ENCODE data around the gene ICE2.

The ICE2 gene

GRCh38 chr15:60493166-60493565 is 14.2 kb upstream of the ICE2 start:
- no peak for DNase-seq

- DNase-seq = no peak
Measured at GRCh38 chr15:60486742-60487141, 7.8 kb upstream of the ICE2 start.

GRCh38 chr15:60485365-60486055 is 6.6 kb upstream of the ICE2 start:
- DNase-seq = no peak

- no peak for DNase-seq
Measured at GRCh38 chr15:60483042-60483441, 4.1 kb upstream of the ICE2 start.

GRCh38 chr15:60480888-60481287 is 1.9 kb upstream of the ICE2 start:
- DNase-seq = no peak

- DNase-seq = no peak
Measured at GRCh38 chr15:60480149-60480548, 1.2 kb upstream of the ICE2 start.

- DNase-seq = no peak
Measured at GRCh38 chr15:60479361-60480110, 594 bp upstream of the ICE2 start.

GRCh38 chr15:60477916-60478565 is 901 bp downstream of the ICE2 start:
- peak; percentile 12 for DNase-seq

- no peak for DNase-seq
Measured at GRCh38 chr15:60477164-60477563, 1.8 kb downstream of the ICE2 start.

- peak; percentile 72 for DNase-seq
Measured at GRCh38 chr15:60476713-60477112, 2.2 kb downstream of the ICE2 start.

GRCh38 chr15:60473135-60473534 is 5.8 kb downstream of the ICE2 start:
- no peak for DNase-seq

GRCh38 chr15:60471314-60471713 is 7.6 kb downstream of the ICE2 start:
- DNase-seq = no peak

GRCh38 chr15:60469893-60470641 is 8.9 kb downstream of the ICE2 start:
- no peak for DNase-seq

GRCh38 chr15:60464836-60465630 is 13.9 kb downstream of the ICE2 start:
- DNase-seq = no peak

- peak; percentile 20 for DNase-seq
Measured at GRCh38 chr15:60462027-60462426, 16.9 kb downstream of the ICE2 start.

- peak; percentile 66 for DNase-seq
Measured at GRCh38 chr15:60460931-60461330, 18.0 kb downstream of the ICE2 start.

GRCh38 chr15:60458721-60459120 is 20.2 kb downstream of the ICE2 start:
- no peak for DNase-seq

- DNase-seq = no peak
Measured at GRCh38 chr15:60457985-60458384, 21.0 kb downstream of the ICE2 start.

GRCh38 chr15:60454824-60455223 is 24.1 kb downstream of the ICE2 start:
- no peak for DNase-seq

- DNase-seq = no peak
Measured at GRCh38 chr15:60448668-60449360, 30.1 kb downstream of the ICE2 start.

- DNase-seq = peak; percentile 51
Measured at GRCh38 chr15:60444289-60444912, 34.5 kb downstream of the ICE2 start.
